ENCODE measurements around the gene STX8.
"Not testable (repeated sequence)": the region's sequence is repeated elsewhere in the genome, so short reads cannot be mapped to it uniquely, and the experiment has no call there.

Gene STX8

DNA sequence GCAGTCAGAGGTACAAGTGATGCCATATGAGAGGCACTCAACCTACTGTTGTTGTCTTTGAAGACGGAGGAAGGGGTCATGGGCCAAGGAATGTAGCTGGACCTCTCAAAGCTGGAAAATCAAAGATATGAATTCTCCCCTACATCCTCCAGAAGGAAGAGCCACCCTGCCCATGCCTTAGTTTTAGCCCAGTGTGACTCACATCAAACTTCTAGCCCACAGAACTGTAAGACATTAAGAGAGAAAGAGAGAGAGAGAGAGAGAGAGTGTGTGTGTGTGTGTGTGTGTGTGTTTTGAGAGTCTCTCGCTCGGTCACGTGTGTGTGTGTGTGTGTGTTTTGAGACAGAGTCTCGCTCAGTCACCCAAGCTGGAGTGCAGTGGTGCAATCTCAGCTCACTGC, 87.1 kb downstream of the STX8 start:
- no peak for DNase-seq

DNA sequence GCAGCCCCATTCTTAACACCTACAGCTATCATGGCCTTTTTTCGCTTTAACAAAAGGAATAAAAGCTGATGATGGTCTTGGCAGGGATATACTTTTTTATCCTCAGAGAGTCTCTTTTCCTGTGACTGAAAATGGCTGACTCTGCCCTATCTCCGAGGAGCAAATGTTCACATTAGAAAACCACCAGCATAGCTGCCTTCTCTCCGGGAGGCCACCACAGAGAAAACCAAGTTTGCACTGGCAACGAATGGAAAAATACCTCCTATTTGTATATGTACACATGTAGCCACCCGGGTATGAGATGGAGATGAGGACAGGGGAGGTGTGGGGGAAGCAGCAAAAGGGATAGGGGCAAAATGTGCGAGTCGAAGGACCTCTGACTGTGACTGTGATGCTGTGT, 88.2 kb downstream of the STX8 start:
- no peak for DNase-seq

DNA sequence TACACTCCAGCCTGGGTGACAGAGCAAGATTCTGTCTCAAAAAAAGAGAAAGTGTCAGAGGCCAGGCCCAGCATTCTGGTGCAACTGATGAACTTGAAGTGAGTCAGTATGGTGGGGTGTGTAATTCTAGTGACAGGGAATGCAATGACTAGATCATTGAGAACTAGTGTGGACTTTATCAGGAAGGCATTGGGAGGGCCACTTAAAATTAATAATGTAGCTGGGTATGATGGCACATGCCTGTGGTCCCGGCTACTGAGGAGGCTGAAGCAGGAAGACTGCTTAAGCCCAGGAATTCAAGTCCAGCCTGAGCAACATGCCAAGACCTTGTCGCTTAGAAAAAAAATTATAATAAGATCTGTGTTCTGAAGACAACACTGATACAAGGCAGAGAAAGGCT, 90.8 kb downstream of the STX8 start:
- no peak for DNase-seq

DNA sequence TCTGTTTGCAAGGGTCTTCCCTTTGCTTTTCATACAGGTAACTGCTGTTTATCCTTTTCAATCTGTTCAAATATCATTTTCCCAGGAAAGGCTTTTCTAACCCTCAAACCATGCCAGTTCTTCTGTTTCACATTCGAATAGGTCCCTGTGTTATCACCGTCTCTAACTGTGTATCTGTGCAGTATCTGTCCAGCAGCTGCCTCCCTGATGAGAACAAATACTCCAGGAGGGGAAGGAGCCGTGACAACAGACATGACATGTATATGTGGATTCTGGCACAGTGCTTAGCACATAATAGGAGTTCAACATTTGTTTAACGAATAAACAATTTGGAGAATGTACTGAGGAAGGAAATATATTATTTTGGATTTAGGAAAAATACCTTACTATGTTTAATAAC, 95.7 kb downstream of the STX8 start:
- DNase-seq: no peak

DNA sequence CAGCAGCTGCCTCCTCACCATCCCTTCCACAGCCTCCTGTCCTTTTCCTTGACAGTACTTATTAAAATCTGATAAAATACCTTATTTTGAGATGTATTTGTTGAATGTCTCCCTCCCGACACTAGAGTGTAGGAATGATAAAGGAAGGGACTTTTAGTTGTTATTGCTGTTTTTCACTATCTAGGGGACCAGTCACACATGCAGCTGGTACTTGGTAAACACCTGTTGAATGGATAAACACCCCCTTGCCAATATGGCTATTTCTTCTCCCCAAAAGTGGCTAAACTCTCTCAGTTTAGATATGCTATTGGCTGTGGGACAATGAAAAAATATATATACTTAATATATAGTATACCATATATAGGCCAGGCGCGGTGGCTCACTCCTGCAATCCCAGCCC, 96.7 kb downstream of the STX8 start:
- DNase-seq: no peak

DNA sequence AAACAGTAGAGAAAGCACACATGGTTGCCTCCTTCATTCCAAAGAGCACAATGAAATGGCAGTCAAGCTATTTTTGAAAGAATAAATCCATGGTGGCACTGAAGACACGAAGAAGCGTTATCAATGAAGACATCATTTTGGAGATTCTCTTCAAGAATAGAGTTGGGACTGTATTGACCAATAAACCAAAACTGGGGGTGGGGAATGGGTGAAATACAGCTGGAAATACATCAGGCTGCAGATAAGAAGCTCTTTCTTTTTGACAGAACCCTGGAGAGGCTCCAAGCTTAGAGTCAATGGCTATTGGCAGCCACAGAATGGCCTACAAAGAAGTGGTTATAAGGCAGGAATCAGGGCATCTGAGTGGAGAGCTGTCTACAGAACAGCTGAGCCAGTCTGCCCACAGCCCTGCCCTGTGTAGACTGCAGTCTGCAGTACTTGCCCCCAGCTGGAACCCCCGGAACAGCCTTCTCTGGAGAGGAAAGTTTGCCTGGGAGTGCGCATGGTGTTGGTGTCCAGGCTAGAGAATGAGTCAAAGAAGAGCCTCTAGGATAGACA, 100.4 kb downstream of the STX8 start:
- DNase-seq: no peak

DNA sequence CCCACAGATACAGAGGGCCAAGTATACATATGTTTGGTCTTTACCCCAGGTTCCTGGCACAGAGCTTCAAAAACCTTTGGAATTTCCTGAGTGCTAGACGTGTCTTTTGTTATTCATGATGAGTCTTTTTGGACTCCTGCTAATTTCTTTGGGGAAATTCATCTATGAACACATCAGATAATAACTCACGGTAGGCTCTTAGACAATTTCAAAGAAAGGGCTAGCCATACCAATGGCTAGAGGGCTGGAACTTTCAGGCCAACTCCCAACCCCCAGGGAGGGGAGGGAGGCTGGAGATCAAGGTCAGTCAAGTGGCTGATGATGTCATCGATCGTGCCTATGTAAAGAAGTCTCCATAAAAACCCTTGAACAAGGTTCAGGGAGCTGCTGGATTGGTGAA, 101.9 kb downstream of the STX8 start:
- no peak for DNase-seq

DNA sequence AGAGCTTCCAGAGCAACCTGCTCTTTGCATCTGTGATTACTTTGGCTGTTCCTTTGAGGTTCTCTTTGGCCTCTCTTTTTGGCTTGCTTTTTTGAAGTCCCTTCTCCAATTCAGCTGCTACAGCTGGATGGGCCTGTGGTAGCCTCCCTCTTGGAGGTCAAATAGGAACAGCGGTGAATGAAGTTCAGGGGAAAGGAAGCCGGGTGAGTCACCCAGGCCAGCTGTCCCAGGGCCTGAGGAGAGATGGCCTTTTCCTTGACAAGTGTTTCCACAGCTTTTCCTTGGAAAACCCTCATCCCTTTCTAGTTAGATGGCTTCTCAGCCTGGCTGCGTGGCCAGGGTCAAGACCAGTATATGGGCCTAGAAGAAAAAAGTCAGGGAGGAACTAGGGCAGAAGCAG, 103.1 kb downstream of the STX8 start:
- no peak for DNase-seq

DNA sequence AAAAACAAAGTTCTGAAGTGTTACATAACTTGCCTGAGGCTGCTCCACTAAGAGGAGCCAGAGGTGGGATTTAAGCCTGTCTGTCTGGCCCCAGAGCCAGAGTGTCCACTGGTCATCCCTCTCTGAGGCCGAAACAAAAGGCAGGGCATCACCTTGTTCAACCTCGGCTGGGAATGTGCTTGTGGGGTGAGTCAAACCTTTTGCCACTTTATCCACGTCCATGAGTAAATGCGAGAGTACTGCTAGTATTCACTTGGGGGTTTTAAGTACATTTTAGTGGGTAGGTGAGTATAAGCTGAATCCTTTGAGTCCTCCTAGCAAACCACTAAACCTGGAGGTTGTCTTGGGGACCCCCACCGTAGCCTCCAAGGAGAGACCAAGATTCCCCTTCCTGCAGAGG, 103.5 kb downstream of the STX8 start:
- no peak for DNase-seq

DNA sequence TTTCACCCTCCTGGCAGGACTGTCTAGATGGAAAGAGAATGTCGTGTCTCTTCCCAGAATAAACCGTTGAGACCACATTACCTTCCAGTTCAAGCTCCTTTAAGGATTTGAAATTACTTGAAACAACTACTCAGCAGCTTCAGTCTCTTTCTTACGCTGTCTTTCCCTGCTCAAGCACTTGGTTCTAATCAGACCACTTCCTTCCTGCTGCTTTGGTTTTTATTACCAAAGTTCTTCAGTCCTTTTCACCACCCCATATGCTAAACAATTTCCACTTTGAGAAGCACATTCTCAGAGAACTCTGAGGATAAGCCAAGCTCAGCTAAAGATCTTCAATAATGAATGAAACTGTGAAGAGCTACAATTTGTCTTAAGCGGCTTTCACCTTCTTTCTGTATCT, 105.4 kb downstream of the STX8 start:
- no peak for DNase-seq

DNA sequence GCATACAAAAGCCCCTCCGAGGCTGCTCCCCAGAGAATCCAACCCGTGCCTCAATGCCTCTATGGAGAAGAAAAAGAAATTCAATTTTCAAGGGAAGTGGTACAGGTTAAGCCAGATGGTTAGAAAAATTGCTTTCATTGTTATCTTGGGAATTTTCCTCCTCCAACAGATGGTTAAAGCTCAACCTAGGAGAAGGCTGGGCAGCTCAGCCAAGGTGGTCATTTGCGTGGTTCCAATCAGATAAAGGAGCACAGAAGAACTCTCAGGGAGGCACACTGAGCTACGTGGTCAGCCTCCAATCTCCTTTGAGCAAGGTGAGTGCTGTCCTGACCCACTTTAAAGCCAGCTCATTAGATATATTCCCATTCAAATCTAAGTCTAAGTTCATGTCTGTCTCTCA, 106.7 kb downstream of the STX8 start:
- no peak for DNase-seq

DNA sequence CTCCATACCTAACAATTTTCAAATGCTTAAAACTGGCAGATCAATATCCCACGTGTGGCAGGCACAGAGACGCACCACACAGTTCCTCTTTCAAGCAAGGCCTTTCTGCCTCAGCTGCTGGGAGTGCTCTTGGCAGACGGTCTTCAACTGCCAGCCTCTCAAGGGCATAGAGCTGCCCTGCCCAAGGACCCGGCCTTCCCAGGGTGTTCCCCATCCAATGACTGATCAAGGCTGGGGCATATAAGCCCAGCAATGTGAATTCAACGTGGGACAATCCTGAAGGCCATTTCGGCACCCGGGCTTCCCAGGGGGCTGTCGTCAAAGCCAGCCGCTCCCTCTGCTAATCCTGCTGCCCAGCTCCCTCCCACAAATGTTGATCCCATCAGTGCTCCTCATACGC, 107.1 kb downstream of the STX8 start:
- no peak for DNase-seq

DNA sequence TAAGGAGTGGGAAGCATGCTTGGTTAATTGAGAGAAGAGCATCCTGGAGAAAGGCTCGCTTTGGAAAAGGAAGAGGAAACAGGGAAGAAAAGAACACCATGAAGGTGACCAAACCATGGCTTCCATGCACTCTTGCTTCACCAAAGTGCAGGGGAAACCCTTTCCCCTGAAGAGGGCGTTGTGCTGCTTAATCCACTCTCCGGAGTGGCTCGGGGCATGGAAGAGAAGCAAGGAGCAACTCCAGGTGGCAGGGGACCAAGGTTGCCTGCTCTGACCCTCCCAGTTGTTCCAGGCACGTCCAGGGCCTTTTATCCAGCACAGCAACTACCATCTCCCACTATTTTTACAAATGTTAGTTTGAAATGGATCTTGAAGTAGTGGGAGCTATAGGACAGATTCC, 108.1 kb downstream of the STX8 start:
- no peak for DNase-seq

DNA sequence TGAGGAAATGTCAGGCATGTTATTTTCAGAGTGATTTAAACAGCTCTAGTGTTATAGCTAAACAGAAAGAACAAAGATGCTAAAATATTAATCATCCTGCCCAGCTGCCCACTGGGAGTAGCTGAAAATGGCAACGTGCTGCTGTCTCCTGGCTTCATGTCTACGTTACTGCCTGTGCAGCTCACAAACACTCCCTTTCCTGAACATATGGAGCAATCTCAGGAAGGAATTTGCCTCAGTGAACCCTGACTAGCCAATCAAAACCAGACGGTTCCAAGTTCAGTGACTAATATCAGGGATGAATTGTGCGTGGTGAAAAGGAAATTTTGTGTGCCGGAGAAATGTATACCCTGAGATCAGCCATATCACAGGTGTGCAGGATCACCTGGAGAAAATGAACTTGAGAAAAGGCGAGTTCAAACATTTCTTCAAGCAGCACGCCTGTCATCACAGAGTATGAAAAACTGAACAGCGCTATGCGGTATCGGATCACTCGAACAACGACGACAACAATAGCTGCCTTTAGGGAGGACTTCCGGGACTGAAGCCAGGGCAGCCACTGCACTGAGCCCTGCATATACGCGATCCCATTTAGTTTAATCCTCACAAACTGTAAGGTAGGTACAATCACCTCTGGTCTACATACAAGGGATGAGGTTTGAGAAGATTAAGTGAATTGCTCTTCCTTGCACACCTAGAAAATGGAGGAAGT, 110.3 kb downstream of the STX8 start:
- no peak for DNase-seq

DNA sequence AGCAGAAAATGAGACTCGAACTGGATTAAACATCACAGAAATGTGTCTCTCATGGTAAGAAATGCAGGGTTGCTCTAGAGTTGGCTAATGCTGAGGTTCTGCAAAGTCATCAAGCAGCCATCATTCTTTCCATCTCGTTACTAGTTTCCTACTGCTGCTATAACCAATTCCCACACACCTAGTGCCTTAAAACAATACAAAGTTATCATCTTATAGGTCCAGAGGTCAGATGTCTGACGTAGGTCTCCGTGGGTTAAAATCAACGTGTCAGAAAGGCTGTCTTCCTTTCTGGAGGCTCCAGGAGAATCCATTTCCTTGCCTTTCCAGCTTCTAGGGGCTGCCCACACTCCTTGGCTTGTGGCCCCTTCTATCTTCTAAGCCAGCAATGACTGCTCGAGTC, 118.6 kb downstream of the STX8 start:
- DNase-seq: no peak

DNA sequence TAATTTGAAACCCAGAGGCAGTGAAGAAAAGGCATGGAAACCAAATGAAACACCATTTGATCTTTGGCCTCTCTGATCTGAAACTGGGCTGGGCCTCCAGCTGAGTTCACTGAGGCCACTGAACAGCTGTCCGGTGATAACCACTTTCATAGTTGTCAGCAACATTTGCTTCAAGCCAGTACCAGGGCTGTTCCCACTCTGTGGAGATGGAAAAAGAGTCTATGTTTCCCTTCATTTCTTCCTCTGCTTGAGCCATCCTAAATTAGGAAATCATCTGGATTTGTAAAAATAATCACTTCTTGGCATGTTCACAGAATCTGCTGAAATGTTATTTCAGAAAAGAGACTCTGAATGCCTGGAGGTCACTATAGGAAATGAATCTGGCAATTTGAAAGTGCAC, 119.3 kb downstream of the STX8 start:
- no peak for DNase-seq

DNA sequence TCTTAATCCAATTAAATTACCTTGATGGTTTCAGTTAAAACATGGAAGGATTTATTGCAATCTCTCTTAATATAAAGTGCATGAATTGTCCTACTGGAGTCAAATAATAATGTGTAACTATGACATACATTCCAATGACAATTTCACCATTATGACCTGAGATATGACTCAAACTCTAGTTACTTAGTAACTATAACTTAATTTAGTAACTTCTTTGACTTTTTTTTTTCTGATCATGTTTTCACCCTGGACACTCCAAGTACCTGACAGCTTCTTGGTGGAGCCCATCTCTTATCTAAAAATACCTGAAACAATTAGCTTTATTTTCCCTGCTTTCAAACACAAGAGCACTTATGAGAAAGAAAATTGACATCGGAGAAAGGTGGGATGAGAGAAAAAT, 123.7 kb downstream of the STX8 start:
- no peak for DNase-seq

DNA sequence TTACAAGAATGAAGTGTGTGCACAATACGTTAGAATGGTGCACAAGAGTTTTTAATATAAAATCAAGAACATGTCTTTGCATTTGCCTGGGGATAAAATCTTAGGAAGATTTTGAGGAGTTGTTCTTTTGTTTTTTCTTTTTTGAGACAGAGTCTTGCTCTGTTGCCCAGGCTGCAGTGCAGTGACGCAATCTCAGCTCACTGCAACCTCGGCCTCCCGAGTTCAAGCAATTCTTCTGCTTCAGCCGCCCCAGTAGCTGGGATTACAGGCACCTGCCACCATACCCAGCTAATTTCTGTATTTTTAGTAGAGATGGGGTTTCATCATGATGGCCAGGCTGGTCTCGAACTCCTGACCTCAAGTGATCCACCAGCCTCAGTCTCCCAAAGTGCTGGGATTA, 128.3 kb downstream of the STX8 start:
- DNase-seq: not testable (repeated sequence)

DNA sequence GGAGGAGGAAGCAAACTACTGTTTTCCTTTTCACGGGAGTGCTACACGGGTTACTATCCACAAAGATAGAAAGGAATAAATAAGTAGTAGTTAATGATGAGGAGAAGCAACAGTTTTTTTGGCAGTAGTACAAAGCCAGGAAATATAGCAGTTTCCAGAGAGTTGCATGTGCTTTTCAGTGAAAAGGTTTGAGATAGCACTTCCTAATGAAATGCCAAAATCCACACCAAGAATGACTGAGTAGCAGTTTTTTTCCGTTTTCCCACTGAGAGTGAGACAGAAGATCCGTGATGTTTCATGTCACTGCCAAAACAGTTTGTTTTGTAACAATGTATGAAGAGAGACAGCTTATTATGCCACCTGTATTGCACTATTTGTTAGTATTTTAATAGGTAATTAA, 129.1 kb downstream of the STX8 start:
- DNase-seq: no peak

DNA sequence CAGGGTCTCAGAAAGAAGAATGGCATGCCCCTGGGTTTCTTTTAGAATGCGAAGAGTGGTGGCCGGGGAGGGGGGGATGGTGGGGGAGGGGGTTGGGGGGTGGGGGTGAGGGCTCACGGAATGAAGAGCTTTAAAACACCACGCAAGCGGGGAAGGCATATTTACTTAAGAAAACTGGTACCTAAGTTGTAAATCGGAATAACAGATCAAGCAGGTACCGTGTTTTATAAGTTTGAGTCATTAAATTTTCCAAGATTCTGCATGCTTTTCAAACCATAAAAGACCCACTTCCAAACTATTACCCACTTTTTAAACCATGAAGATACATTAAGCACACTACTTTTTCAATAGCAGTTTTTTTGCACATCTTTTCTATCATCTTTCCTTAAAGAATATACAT, 130.2 kb downstream of the STX8 start:
- no peak for DNase-seq

DNA sequence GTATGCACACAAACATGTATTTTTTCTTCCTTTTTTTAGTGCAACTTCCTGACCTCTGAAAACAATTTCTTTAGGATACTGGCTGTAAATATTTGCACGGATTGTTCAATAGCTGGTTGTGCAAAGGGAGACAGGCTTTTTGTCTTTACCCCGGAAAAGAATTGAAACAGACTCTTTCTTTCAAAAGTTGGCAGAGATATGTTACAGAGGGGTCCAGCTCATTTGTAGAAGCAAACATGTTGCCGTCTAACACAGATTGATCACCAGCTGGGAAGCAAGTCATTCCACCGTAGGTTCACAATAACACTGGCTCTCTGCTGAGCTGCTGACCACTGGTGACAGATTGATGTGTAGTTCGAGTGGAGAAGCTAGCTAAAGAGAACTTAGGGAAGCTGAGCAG, 130.9 kb downstream of the STX8 start:
- no peak for DNase-seq

DNA sequence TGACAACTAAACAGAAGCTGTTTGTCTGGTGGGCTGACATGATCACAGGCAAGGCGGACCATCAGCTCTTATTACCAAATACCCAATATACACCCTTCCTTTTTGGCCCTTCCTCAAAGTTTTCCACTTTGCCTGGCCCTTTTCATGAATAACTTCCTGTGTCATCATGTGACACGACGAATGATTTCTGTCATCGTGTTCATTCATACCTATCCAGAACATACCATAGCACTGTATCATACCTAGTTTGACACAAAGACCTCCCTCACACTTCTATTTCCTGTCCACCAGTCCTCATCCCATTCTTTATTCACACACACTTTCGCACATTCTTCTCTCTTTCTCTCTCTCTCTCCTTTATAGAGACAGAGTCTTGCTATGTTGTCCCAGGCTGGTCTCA, 131.8 kb downstream of the STX8 start:
- no peak for DNase-seq

DNA sequence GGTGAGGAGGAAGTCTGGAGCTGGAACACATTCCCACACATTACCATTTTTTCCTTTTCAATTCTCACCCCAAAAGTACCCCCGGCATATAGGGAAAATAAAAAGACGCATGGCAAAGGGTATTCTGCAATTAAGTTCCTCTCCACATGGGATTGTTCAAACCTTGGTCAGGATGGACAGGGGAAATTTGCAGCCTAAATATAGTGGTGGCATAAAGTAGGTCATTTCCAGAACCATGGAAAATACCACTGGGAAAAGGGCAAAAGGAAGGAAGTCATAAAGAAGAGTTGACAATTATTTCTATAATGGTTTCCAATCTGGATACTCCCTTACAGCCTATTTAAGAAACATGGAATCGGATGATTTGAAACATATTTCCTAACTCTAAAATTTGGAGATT, 135.8 kb downstream of the STX8 start:
- no peak for DNase-seq

DNA sequence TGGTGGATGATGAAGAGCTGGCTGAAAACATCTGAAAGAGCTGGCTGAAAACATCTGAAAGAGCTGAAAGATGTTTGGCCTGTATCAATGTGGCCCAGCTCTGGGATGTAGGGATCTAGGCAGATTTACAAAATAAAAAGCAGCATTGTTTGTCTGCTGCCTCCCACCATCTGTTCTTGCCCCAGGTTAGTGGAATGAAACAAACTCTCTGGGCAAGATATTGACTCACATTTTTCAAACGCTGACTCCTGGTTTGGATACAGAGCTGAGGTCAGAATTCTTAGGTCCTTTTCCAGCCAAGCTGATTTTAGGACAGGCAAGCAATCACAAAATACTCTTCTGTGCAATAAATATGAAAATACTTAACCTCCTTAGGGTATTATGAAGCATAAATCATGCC, 139.0 kb downstream of the STX8 start:
- no peak for DNase-seq

DNA sequence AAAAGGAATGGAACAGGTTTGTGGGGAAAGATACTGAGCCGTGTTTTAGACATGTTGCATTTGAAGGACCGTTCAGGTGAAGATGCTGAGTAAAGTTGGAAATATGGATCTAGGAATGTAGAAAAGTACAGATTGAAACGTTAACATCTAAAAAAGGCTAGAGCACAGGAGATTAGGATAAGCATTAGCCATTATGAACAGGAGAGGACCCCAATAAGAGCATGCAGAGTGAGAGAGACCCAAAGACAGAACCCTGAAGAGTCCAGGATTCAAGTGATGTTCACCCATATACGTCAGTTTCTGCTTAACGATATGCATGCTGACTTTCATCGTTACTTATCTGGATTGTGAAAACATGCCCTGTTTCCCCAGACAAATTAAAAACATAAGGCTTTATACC, 140.5 kb downstream of the STX8 start:
- DNase-seq: no peak
